ENCODE measurements around the gene CREB5. TPM values are rescaled to one million over a fixed set of nuclear protein-coding genes. Genes with fewer than 3 reads are reported as not detected.

The CREB5 gene
- total RNA-seq, 1 experiment from 2014 or later = 0.49 TPM

- ChIA-PET CTCF (no interaction called here), RAD21 (ENCODE audit: low non-redundant PET in 1 of 2, low total read pairs in 2 of 2, uncharacterized antibody in 2 of 2, unreplicated experiment in 2 of 2) (no interaction called here)
- no TSS peak for BruUV-seq (replicated peaks)
These were observed 249.7 kb downstream of the CREB5 start for GRCh38 chr7:28661826-28662595.

More at GRCh38 chr7:28661826-28662595, 249.7 kb downstream of the CREB5 start:
- no peaks in the 10 kb centered on the region for H3K79me2 ChIP-seq (ENCODE audit: insufficient read depth, low read length)
- H3K9ac ChIP-seq (ENCODE audit: low read length) = no peak overlapping the region
- H3K36me3 ChIP-seq (ENCODE audit: control insufficient read depth in 1 of 2, insufficient read depth in 2 of 2, low read length in 2 of 2) = no peaks in the 10 kb centered on the region
- no peak overlapping the region for H3K27ac ChIP-seq (ENCODE audit: low read depth, low read length)
- H3K9me2 ChIP-seq (ENCODE audit: insufficient read depth) = no peaks in the 10 kb centered on the region
- no peak for DNase-seq (ENCODE audit: low read depth, low spot score)
- H3K4me2 ChIP-seq (ENCODE audit: low read length) = no peak overlapping the region
- H3K27me3 ChIP-seq (ENCODE audit: insufficient read depth, low read length) = no peaks in the 10 kb centered on the region; the same call in 1 of the 2 replicates
- no peak overlapping the region for H2AFZ ChIP-seq (ENCODE audit: low read depth, low read length, poor library complexity, severe bottlenecking)
- peaks cover 5 to 10% of the 10 kb centered on the region in 2 experiments; a peak in 3 of 4 replicates for H3K9me3 ChIP-seq (ENCODE audit: control insufficient read depth in 1 of 2, insufficient read depth in 1 of 2, low read depth in 1 of 2, low read length in 2 of 2)
- POLR2A ChIA-PET = no interaction called here
- intact Hi-C loops (cut with micrococcal nuclease) = no loop called here
- no peaks in the 10 kb centered on the region for H3K4me1 ChIP-seq (ENCODE audit: control insufficient read depth in 1 of 2, insufficient read depth in 2 of 2, low read length in 2 of 2)
- TF ChIP-seq EGR1 (IDR thresholded peaks at IDR 0.05; ENCODE audit: low read depth) (no peak), ZBTB33 (IDR thresholded peaks at IDR 0.05; ENCODE audit: extremely low read depth, insufficient replicate concordance, low read length) (no peak), ZFX (IDR thresholded peaks at IDR 0.05) (no peak), POLR2AphosphoS5 (IDR thresholded peaks at IDR 0.05; ENCODE audit: low read depth, low read length) (no peak), TCF7L2 (IDR thresholded peaks at IDR 0.05; ENCODE audit: borderline replicate concordance, extremely low read depth, insufficient read depth, insufficient read length) (no peak), EZH2phosphoT487 (IDR thresholded peaks at IDR 0.05; ENCODE audit: borderline replicate concordance) (no peak), RAD21 (IDR thresholded peaks at IDR 0.05; ENCODE audit: low read depth) (no peak), YY1 (IDR thresholded peaks at IDR 0.05; ENCODE audit: extremely low read depth, insufficient replicate concordance, low read depth, low read length) (no peak)
- TF ChIP-seq, protein P1, sequence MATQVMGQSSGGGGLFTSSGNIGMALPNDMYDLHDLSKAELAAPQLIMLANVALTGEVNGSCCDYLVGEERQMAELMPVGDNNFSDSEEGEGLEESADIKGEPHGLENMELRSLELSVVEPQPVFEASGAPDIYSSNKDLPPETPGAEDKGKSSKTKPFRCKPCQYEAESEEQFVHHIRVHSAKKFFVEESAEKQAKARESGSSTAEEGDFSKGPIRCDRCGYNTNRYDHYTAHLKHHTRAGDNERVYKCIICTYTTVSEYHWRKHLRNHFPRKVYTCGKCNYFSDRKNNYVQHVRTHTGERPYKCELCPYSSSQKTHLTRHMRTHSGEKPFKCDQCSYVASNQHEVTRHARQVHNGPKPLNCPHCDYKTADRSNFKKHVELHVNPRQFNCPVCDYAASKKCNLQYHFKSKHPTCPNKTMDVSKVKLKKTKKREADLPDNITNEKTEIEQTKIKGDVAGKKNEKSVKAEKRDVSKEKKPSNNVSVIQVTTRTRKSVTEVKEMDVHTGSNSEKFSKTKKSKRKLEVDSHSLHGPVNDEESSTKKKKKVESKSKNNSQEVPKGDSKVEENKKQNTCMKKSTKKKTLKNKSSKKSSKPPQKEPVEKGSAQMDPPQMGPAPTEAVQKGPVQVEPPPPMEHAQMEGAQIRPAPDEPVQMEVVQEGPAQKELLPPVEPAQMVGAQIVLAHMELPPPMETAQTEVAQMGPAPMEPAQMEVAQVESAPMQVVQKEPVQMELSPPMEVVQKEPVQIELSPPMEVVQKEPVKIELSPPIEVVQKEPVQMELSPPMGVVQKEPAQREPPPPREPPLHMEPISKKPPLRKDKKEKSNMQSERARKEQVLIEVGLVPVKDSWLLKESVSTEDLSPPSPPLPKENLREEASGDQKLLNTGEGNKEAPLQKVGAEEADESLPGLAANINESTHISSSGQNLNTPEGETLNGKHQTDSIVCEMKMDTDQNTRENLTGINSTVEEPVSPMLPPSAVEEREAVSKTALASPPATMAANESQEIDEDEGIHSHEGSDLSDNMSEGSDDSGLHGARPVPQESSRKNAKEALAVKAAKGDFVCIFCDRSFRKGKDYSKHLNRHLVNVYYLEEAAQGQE (IDR thresholded peaks at IDR 0.05; ENCODE audit: low read depth) = no peak
- TF ChIP-seq, protein P2, sequence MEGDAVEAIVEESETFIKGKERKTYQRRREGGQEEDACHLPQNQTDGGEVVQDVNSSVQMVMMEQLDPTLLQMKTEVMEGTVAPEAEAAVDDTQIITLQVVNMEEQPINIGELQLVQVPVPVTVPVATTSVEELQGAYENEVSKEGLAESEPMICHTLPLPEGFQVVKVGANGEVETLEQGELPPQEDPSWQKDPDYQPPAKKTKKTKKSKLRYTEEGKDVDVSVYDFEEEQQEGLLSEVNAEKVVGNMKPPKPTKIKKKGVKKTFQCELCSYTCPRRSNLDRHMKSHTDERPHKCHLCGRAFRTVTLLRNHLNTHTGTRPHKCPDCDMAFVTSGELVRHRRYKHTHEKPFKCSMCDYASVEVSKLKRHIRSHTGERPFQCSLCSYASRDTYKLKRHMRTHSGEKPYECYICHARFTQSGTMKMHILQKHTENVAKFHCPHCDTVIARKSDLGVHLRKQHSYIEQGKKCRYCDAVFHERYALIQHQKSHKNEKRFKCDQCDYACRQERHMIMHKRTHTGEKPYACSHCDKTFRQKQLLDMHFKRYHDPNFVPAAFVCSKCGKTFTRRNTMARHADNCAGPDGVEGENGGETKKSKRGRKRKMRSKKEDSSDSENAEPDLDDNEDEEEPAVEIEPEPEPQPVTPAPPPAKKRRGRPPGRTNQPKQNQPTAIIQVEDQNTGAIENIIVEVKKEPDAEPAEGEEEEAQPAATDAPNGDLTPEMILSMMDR (IDR thresholded peaks at IDR 0.05 in 2 of 3, conservative IDR thresholded peaks at IDR 0.05 in 1 of 3; ENCODE audit: borderline replicate concordance in 1 of 3, insufficient read depth in 1 of 3, low read depth in 2 of 3, low read length in 2 of 3) = no peak
- TF ChIP-seq, protein P3, sequence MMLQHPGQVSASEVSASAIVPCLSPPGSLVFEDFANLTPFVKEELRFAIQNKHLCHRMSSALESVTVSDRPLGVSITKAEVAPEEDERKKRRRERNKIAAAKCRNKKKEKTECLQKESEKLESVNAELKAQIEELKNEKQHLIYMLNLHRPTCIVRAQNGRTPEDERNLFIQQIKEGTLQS (IDR thresholded peaks at IDR 0.05) = no peak
- H4K20me1 ChIP-seq (ENCODE audit: insufficient read depth) = no peaks in the 10 kb centered on the region
- no peak overlapping the region for H3K4me3 ChIP-seq (replicated peaks in 1 of 2; ENCODE audit: low read depth in 1 of 2, low read length in 2 of 2)
- no peak for ATAC-seq
